GM18505 (cell line): Measurements from ENCODE around the gene KRTAP4-3.
"Not testable (repeated sequence)": the region's sequence is repeated elsewhere in the genome, so short reads cannot be mapped to it uniquely, and the experiment has no call there.

Source experiments
- ATAC-seq: cut with Tn5 transposase; IDR thresholded peaks from one replicate; pipeline ENCODE4 v1.9.1; 2021; ENCODE audit not compliant: unreplicated experiment
- POLR2A ChIP-seq: IDR thresholded peaks from 4 replicates; pipeline ENCODE4 v1.6.1; 2011; ENCODE audit warnings: borderline replicate concordance; ENCODE audit not compliant: insufficient read depth, insufficient read length; ENCODE audit errors: extremely low read depth

The KRTAP4-3 gene

DNA sequence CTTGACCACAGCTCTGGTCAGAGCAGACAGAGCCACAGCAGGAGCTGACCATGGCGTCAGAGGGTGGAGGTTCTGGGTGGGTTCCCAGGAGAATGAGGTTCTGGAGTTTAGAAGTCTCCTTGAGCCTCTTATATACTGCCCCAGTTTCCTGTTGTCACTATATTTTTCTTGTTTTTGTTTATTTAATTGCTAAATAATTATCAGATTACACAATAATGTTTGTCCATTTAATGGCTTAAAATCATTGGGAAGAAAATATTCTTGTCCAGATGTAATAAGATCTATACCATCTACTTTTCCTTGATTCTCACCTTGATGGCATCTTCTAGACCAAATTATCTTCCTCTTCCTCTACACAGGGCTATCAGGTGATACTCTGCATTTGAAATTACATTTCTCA lies at the start of gene KRTAP4-3:
TSS of gene KRTAP4-3 (minus strand) at position 101 of the 400 bp plus-strand sequence. CDS start at position 52, 49 bp downstream.
- TF ChIP-seq POLR2A = no peak
- no peak for ATAC-seq

DNA sequence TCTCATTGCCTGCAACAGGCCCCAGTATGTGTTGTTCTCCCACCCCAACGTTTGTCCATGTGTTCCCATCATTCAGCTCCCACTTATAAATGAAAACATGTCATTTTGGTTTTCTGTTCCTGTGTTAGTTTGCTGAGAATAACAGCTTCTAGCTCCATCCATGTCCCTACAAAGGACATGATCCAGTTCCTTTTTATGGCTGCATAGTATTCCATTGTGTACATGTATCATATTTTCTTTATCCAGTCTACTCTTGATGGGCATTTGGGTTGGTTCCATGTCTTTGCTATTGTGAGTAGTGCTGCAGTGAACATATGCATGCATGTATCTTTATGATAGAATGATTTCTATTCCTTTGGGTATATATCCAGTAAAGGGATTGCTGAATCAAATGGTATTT lies 47.7 kb upstream of the KRTAP4-3 start:
- TF ChIP-seq POLR2A = no peak
- no peak for ATAC-seq

DNA sequence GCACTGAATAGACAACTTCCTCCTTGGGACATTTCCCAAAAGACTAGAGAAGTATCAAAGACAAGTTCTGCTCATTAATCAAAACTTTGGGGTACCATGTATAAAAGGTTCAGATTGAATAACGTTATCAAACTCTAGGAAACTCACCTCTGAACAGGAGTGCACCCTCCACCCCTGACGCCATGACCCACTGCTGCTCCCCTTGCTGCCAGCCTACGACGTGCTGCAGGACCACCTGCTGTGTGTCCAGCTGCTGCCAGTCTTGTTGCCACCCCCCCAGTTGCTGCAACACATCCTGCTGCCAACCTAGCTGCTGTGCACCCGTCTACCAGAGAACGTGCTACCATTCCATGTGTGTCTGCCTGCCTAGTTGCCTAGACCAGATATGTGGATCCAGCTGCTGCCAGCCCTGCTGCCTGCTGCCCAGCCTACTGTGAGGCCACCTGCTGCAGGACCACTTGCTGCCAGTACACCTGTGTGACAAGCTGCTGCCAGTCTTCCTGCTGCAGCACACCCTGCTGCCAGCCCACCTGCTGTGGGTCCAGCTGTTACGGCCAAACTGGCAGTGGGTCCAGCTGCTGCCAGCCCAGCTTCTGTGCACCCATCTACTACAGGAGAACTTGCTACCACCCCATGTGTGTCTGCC lies 44.6 kb upstream of the KRTAP4-3 start:
- ATAC-seq = no peak
- no peak for TF ChIP-seq POLR2A

DNA sequence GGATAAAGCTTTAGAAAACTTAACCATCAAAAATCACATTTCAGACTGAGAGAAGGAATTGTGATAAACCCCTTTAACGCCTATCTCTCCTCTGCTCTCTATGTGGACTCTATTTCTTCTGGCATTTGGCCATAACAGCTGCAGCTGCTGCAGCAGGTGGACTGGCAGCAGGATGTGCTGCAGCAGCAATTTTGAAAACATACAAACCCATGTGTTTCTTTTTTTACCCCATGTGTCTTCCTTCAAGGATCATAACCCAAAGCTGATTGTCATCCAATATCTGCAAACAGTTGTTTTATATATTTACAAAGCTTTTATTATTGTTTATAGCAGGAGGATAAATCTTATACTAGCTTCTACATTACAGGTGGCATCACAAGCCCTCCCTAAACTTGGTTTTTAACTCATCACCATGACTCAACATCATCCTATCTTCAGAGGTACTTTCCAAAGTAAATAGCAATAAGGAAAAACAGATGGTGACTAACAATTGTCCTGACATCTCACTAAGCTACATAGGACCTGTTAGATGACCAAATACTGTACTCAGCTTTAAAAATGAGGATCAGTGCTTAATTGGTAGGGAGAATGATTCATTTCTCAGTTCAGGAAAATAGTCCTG lies 43.9 kb upstream of the KRTAP4-3 start:
- TF ChIP-seq POLR2A = no peak

DNA sequence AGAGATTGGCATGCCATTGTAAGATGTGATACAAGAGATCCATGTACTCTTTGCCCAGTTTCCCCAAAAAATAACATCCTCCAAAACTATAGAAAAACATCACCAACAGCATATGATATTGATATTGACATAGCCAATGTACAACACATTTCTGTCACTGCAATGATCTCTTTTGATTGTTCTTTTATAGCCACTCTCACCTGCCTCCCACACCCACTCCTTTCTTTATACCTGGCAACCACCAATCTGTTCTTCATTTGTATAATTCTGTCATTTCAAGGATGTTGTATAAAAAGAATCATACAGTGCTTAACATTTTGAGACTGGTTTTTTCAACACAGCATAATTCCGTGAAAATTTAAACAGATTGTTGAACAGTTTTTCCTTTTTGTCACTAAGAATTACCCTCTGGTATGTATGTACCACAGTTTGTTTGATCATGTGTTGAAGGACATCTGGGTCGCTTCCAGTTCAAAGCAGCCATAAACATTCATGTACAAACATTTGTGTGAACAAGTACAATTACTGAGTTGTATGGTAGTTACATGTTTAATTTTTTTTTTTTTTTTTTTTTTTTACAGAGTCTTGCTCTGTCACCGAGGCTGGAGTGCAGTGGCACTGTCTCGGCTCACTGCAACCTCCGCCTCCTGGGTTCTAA lies 31.5 kb upstream of the KRTAP4-3 start:
- ATAC-seq = no peak

More for the DNA sequence above, 43.9 kb upstream of the KRTAP4-3 start:
- ATAC-seq = no peak

DNA sequence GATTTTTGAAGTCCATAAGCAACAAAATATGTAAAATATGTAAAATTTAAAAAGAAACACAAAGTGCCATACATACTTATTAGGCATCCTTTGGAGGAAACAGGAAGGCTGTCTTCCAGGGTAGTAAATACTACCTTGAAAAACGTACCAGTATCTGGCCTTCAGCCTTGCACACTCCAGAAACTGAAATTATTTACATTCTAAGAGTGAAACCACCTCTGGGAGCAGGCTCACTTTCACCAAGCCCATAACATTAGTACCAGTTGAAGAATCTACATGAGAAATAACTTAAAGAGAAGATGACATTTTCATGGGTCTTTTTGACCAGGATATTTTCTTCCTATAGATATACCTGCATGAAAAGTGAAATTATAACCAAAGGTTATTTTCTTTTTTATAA lies 28.0 kb upstream of the KRTAP4-3 start:
- no peak for TF ChIP-seq POLR2A
- ATAC-seq = no peak

More for the DNA sequence above, 31.5 kb upstream of the KRTAP4-3 start:
- TF ChIP-seq POLR2A = no peak

DNA sequence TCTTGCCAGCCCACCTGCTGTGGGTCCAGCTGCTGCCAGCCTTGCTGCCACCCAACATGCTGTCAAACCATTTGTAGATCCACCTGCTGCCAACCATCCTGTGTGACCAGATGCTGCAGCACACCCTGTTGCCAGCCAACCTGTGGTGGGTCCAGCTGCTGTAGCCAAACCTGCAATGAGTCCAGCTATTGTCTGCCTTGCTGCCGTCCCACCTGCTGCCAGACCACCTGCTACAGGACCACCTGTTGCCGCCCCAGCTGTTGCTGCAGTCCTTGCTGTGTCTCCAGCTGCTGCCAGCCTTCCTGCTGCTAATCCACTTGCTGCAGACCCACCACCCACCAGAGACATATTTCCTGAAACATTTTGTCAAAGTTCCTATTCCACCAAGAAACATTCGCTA lies 22.3 kb upstream of the KRTAP4-3 start:
- TF ChIP-seq POLR2A = no peak
- no peak for ATAC-seq

DNA sequence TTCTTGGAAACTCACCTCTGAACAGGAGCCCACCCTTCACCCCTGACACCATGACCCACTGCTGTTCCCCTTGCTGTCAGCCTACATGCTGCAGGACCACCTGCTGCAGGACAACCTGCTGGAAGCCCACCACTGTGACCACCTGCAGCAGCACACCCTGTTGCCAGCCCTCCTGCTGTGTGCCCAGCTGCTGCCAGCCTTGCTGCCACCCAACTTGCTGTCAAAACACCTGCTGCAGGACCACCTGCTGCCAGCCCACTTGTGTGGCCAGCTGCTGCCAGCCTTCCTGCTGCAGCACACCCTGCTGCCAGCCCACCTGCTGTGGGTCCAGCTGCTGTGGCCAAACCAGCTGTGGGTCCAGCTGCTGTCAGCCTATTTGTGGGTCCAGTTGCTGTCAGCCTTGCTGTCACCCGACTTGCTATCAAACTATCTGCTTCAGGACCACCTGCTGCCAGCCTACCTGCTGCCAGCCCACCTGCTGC lies 21.9 kb upstream of the KRTAP4-3 start, which contains the start of gene KRTAP9-1:
TSS of gene KRTAP9-1 (plus strand) at position 51 of the 482 bp plus-strand sequence. CDS start at position 51, 0 bp downstream.
- not testable (repeated sequence) for ATAC-seq

DNA sequence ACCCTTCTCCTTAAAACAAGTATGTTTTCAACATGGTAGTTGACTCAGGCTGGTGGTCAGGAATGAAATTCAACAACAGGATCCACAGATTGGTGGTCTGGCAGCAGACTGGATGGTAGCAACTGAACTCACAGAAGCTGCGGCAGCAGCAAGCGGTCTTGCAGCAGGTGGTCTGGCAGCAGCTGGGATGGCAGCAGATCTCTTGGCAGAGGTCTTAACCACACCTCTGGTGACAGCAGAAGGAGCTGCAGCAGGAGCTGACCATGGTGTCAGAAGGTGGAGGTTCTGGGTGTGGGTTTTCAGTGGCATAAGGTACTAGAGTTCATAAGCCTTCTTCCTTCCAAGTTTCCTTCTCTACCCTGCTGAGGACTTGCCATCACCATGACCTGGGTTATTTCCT lies 18.9 kb upstream of the KRTAP4-3 start:
- no peak for TF ChIP-seq POLR2A
- ATAC-seq = no peak

DNA sequence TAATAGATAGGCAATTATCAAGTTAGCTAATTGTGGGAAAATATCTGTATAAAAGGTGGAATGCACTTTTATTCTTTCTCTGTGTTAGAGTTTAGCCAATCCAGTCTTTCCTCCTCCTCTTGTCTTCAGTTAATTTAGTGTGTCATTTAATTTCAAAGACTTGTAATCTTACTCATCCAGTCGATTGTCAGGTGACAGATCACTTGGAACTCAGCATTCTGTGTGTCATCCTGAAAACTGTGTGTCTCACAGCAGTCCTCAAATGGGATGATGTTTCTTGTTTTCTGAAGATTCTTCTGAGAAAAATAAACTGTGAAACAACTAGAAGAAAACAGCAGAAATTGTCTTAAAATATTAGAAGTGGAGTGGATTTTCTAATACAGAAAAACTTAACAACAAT lies 17.0 kb upstream of the KRTAP4-3 start:
- TF ChIP-seq POLR2A = no peak
- ATAC-seq = no peak

DNA sequence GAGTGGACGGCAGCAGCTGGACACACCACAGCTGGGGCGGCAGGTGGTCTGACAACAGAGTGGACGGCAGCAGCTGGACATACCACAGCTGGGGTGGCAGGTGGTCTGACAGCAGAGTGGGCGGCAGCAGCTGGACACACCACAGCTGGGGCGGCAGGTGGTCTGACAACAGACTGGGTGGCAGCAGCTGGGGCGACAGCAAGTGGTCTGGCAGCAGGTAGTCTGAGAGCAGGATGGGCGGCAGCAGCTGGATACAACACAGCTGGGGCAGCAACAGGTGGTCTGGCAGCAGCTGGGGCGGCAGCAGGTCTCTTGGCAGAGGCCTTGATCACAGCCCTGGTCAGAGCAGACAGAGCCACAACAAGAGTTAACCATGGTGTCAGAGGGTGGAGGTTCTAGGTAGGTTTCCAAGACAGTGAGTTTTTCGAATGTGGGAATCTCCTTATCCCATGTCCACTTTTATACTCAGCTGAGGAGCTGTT lies 16.5 kb upstream of the KRTAP4-3 start, which contains the start of gene KRTAP4-1:
TSS of gene KRTAP4-1 (minus strand) at position 432 of the 482 bp plus-strand sequence. CDS start at position 375, 57 bp downstream.
- no peak for ATAC-seq
- TF ChIP-seq POLR2A = no peak

DNA sequence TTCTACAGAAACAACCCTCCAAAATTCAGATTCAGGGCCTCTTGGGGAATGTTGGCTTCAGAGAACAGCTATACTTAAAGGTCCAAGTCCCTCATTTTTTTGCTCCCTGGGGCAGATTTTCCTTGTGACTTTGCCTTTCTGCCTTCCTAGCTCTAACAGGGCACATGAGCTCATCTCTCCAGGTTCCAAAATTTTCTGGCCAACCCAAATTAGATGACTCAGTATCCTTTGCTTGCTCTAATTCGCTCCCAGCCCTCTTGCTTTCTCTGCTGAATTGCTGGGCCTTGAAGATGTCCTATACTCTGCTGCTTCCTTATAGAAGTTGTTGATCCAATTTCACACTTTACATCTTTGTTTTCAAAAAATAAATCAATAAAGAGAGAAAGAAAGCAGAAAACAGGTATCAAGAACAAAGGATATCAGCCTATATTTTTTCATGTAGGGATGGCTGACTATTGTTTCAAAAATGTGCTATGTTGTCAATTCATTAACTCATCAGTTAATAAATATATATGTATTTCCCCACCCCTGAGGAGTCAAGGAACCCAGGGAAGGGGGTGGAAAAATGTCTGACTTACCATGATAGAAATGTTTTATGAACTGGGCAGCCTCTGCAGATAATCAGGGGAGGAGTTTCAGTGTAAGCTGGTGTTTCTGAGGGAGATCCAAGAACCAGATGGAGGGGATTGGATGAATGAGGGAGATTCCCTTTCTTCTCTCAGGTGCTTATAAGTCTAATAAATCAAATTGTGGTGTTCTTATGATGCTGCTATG lies 11.0 kb upstream of the KRTAP4-3 start:
- ATAC-seq = no peak
- no peak for TF ChIP-seq POLR2A

DNA sequence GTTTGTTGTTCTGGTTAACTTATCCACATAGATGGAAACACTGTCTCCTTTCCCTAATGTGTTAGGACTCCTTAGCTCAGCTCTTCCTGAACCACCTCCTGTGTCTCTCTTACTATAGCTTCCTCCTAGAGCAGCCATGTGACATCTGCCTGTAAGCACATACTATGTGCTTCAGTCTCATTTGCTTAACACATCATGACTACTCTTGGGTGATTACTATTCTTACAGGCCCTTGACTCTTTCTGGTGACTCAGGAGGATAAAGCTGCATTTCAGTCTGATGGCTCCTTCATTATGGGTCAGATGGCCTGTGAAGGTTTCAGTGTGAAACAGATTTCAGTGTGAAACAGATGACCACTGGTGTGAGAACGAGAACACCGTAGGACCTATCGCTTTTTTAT lies 10.3 kb upstream of the KRTAP4-3 start:
- ATAC-seq = no peak
- TF ChIP-seq POLR2A = no peak
